GM19099 (cell line): ENCODE measurements around the gene SIM2.

Experiments used
- POLR2A ChIP-seq: IDR thresholded peaks from 3 replicates; pipeline ENCODE4 v1.6.1; 2011; ENCODE audit warnings: low read depth; ENCODE audit not compliant: insufficient read length; ENCODE audit errors: extremely low read depth

The SIM2 gene

DNA sequence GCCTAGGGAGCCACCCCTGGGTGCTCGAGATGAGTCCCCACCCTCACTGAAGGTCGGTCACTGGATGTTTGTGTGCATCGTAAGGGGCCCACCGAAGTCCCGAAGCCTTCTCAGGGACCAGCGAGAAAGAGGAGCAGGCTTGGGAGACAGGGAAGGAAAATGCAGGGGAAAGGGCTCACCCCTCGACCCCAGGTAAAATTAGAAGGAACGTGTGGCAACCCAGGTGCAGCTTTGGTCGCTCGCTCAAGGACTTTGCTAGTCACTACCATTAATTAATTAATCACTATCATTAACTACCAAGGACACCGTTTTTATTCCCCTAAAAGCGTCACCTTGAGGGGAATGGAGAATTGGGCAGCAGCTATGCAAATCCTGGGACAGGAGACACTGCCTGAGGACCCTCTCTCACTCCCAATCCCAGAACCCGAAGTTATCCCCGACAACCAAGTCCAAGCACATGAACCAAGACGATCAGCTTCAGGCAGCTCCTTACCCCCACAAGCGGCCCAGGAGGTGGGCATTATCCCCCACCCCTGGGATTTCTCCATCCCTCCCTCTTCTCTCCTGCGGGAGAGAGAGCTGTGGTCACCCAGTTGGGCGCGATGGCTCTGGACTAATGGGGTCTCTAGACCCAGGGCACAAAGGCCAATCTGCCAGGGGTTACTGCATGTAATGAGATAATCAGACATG lies 4.2 kb upstream of the SIM2 start:
- no peak for TF ChIP-seq POLR2A

- TF ChIP-seq POLR2A = no peak
Observed at GRCh38 chr21:36695283-36695634, 3.7 kb upstream of the SIM2 start.

DNA sequence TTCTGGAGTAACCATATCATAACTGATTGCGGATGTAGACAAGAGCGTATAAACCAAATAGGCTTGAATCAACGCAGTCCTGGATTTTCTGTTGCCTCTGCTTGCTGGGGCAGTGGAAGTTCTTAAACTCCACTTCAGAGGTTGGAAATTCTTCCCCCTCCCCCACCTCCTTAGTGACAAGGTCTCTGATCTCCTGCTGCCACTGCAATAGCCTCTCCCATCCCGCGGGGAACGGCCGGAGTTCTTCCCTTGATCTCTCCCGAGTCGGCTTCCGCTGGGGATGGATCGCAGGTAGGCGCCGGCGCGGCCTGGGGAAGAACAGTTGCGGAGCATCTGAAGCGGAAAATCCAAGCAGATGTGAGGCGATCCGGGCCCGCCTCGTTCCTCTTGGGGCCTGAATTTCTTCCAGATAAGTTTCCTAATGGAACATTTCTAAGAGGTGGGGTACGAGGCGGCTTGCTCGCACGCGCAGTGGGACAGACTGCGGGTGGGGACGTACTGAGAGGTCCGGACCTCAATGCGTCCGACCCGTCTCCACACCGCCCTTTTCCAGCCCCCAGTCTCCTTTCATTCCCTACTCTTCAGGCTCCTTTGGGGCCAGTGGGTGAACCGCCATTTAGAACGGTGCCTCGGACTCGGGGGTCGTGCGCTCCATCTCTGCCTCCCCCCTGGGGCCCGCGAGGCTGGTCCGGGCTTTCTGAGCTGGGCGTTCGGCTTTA lies 3.1 kb upstream of the SIM2 start:
- TF ChIP-seq POLR2A = no peak

DNA sequence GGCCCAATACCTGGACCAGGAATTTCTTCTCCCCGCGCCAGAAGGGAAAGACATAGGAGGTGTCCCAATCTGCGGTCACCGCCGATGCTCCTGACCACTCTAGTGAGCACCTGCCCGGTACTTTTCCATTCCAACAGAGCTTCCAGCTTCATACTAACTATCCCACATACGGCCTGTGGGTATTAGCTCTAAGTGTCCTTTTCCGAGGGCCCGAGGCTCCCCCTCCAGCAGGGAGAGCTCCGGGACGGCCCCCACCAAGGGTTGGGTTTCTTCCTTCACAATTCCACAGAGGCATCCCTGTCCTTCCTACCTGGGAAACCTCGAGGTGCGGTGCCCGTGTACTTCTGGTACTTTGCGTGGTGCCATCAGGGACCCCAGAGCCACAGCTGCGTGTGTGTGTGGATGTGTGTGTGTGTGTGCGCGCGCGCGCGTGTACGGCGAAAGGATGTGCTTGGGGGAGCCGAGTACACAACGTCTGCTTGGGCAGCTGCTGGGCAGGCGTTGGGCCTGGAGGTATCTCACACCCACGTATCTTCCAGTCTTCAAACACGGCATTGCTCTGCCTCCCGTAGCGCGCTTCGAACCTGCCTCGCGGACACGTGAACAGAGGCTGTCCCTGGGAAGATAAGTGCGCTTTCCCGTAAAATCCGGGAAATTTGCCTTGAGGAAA lies 2.4 kb upstream of the SIM2 start:
- no peak for TF ChIP-seq POLR2A

DNA sequence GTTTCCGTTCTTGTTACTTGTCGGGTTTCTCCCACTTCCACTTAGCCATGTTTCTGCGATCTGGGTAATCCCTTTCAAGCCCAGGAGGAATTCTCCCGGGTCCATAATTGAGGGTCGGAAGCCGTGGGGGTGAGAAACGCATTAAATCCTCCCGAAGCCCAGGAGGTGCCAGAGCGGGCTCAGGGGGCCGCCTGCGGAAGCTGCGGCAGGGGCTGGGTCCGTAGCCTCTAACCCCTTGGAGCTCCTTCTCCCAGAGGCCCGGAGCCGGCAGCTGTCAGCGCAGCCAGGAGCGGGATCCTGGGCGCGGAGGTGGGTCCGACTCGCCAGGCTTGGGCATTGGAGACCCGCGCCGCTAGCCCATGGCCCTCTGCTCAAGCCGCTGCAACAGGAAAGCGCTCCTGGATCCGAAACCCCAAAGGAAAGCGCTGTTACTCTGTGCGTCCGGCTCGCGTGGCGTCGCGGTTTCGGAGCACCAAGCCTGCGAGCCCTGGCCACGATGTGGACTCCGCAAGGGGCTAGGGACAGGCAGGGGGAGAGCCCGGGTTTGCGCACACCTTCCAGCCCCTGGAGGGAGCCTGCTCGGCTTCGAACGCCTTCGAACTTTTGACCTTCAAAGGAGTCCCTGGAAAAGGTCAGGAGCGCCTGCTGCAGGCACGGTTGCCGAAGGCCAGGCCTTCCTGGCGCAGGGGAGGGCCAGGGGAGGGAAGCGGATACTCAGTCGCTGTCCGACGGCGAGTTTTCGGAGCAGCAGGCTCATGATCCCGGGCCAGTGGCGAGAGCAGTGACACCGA lies 1.7 kb upstream of the SIM2 start:
- TF ChIP-seq POLR2A = no peak

GRCh38 chr21:36697851-36698384 lies 997 bp upstream of the SIM2 start:
- no peak for TF ChIP-seq POLR2A

- no peak for TF ChIP-seq POLR2A
Observed at GRCh38 chr21:36698385-36698980, 432 bp upstream of the SIM2 start.

GRCh38 chr21:36699546-36700294 lies 805 bp downstream of the SIM2 start:
- TF ChIP-seq POLR2A = no peak

DNA sequence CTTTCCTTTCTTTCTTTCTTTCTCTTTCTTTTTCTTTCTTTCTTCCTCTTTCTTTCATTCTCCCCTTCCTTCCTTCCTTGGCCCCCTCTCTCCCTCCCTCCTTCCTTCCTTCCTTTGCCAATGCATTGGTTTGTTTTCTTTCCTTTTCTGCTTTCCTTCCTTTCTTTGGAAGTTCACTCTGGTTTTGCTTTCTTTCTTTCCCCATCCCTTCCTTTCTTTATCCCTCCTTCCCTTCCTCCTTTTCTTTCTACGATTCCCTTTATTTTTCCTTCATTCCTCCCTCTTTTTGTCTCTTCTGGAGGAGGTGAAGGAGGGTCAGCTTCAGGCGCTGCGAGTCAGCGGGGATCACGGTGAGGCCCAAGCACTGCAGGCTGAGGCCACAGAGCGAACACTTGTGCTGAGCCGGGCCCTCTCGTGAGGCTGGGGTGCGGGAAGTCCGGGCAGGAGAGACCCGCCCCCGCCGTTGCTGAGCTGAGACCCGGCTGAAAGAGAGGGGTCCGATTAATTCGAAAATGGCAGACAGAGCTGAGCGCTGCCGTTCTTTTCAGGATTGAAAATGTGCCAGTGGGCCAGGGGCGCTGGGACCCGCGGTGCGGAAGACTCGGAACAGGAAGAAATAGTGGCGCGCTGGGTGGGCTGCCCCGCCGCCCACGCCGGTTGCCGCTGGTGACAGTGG lies 1.5 kb downstream of the SIM2 start:
- TF ChIP-seq POLR2A = no peak

DNA sequence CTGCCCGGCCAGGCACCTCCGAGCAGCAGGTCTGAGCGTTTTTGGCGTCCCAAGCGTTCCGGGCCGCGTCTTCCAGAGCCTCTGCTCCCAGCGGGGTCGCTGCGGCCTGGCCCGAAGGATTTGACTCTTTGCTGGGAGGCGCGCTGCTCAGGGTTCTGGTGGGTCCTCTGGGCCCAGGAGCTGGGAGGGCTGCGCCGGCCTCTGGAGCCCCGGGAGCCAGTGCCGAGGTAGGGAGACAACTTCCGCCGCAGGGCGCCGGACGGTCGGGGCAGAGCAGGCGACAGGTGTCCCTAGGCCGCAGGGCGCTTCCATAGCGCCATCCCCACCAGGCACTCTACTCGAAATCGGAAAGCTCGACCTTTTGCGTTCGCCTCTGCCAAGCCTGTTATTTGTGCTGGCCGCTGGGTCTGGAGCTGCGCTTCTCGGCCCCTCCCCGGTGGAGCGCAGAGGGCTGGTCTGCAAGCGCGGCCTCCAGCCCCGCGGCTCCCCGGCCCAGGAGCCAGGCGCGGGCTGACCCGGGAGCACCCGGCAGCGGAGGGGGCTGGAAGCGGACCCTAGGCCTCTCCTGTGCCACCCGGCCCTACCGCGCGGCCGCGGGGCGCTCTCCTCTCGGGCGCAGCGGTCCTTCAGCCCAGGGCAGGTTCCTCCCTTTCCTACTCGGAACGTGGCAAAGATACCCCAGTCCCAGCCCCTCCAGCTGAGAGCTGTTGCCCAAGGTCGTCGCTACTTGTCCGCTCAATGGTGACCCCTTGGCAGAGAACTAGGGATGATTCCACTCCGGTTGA lies 2.2 kb downstream of the SIM2 start:
- TF ChIP-seq POLR2A = no peak

DNA sequence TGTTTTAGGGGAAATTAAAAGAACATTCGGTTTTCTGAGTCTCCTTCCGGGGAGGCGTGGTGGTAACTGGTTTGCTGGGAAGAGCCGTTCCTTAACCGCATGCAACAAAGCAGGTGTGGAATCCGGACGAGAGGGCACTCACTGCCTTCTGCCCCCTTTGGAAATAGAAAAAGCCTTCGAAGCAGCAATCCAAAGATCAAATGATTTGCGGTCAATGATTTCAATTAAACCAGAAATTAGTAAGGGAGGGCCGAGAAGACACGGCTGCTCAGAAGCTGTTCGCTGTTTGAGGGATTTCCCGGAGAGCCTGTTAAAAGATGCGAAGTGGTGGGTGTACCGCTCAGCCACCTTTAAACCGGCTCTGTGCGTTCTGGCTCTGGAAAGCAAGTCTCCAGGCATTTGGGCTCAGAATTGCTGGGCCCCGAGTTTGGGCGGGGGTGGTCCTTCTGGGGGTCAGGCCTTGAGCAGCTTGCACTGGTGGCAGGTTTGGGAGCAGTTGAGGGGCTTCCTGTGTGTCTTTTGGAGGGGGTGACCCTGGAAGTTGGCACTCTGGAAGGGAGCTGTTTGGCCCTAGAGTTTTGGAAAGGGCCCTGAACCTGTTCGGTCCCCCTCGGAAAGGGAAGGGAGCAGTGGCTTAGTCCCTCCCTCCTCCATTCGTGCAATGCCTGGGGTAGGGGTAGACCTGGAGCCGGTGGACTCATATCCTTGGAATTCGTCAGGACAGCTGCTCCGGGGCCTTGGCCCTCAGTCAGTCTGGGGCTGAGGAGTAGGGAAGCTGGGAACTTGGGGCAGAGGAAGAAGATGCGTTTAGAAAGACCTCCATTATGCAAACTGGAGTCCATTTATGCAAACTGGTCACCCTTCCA lies 3.1 kb downstream of the SIM2 start:
- TF ChIP-seq POLR2A = no peak

DNA sequence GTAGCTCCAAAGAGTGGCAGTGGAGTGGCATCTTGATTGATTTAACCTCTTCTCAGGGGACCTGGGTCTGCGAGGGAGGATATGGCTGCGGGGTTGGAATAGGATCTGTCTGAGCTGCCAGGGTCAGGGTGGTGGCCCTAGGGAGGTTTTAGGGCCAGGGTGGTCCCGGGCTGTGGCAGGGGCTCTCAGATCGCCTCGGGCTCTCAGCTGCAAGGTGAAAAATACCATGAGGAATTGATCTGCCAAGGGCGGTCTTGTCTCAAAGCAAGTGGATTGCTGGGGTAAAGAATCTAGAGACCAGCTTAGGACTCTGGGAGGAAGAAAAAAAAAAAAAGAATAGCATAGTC lies 3.7 kb downstream of the SIM2 start:
- TF ChIP-seq POLR2A = no peak
